Stimulated activated CD4-positive, alpha-beta T cell treated with anti-CD3 and anti-CD28 coated beads, TNF-alpha, amount 100 ng/mL, for 48 hours (primary cell): ENCODE results near the gene ZAP70.

Experiments
- DNase-seq, 3 donors: peaks; one replicate each; pipeline ENCODE4 v3.0.0-alpha.2; 2020; ENCODE audit warnings: low read depth in 3 of 3

ZAP70 gene

DNA sequence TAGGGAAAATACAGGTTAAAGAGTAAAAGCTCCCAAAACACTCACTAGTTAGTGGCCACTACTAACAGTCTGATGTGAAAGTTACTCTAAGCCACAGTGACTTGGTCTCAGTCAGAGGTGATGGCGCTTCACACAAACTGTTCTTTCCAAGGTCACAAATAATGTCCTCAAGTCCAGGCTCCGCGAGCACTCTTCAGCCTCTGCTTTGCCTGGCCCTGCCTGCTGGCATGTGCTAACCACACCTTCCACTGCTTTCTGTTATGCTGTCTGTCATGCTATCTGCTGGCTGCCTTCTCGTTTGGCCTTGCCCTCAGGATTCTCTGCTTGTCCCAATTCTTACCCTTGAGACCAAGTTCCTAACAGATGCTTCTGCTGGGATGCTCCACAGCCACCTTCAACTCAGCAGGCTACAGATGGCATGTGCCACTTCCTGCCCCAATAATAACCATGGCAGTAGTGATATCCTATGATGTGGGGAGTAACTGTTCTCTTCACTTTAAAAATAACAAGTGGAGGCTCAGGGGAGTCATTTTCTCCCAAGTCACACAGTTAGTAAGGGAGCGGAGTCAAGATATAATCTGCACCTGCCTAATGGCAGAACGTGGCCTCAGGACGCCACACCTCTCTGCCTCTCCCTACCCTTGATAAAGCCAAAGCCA, 75.7 kb downstream of the ZAP70 start:
- no peak for DNase-seq
